ENCODE data around the gene RIN3.

DNA sequence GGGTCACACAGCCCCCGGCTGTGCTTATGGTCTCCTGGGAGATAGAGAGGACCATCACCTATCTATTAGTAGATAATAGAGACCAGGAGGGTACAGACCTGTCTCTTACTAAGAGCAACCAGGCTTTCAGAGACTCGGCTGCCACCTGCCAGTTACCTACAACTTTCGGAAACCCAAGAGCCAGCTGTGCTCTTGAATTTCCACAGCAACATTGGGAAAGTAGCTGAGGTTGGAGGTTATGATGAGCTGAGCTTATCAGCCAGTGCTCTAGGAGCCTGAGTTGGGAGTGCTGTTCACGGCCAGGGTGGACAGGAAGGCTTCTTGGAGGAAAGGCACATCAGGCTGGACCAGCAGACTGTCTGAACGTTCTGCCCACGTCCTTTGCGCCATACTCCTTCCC is 67.6 kb downstream of the RIN3 start:
- TF ChIP-seq EZH2 (IDR thresholded peaks at IDR 0.05; ENCODE audit: low read depth) (no peak), CTCF (conservative IDR thresholded peaks at IDR 0.05) (no peak)
